K562 (cell line): ENCODE results near the gene HDAC10. TPM values are rescaled to one million over a fixed set of nuclear protein-coding genes. Genes with fewer than 3 reads are reported as not detected.

Experiments
- MGA ChIP-seq: fragments of 450-650 bp; IDR thresholded peaks from 2 replicates; pipeline ENCODE4 v1.6.1; 2016; ENCODE audit warnings: mild to moderate bottlenecking, moderate library complexity
- ZNF197 ChIP-seq: fragments of 200-800 bp; sonication (Bioruptor generic); IDR thresholded peaks from 2 replicates; pipeline ENCODE4 v1.6.1; 2016; ENCODE audit warnings: low read depth, missing genetic modification characterization, missing compliant biosample characterization
- polyA plus RNA-seq, 8 experiments: library from polyadenylated mRNA; depleted of rRNA in 4 of 8; stranded (reverse) in 5 of 8; unstranded in 3 of 8; fragments of >200 nt; fragmentation: Nextera tagmentation in 2 of 8; fragmentation: Illumina TruSeq in 1 of 8; extraction: Ambion mirVana in 2 of 8; extraction: Trizol in 1 of 8; gene quantifications; 2 replicates each; pipeline versions ENCODE4 v1.2.1 to v1.2.3, GENCODE V29; 2011 to 2014; ENCODE audit warnings: inconsistent platforms in 1 of 8, missing spikeins in 1 of 8
- total RNA-seq, 7 experiments: library from RNA; depleted of rRNA in 6 of 7; stranded (reverse); fragments of >200 nt in 6 of 7; fragmentation: Illumina TruSeq in 2 of 7; extraction: Trizol in 2 of 7; gene quantifications; 2 replicates each; pipeline versions ENCODE4 v1.2.1 to v1.2.3, GENCODE V29; 2011 to 2021; ENCODE audit warnings: low replicate concordance in 1 of 7

Gene HDAC10
- total and polyA plus RNA-seq, 9 of the 15 experiments (the other 6 are each of a cell fraction or from before 2014, with no cell fraction given): 0.10 to 44.2 (median 6.5) TPM

GRCh38 chr22:50255099-50255498, 4.0 kb upstream of the HDAC10 start (continued):
- no peak for TF ChIP-seq ZNF197
- TF ChIP-seq MGA: no peak
